ENCODE measurements around the gene RPL35A.

DNA sequence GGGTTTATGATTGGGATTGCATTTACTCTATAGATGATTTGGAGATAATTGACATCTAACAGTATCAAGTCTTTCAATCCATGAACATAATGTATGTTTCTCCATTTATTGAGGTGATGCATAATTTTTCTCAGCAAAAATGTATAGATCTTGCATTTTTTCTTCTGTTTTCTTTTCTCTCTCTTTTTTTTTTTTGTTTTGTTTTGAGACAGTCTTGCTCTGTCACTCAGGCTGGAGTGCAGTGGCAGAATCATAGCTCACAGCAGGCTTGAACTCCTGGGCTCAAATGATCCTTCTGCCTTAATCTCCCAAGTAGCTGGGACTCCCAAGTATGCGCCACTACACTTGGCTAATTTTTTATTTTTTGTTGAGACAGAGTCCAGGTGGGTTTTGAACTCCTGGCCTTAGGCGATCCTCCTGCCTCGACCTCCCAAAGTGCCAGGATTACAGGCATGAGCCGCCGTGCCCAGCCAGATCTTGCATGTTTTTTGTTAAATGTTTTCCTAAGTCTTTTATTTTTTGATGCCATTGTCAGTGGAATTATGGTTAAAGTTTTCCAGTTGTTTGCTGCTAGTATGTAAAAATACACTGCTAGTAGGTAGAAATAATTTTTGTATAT, 13.1 kb downstream of the RPL35A start:
- TF ChIP-seq, protein P1, sequence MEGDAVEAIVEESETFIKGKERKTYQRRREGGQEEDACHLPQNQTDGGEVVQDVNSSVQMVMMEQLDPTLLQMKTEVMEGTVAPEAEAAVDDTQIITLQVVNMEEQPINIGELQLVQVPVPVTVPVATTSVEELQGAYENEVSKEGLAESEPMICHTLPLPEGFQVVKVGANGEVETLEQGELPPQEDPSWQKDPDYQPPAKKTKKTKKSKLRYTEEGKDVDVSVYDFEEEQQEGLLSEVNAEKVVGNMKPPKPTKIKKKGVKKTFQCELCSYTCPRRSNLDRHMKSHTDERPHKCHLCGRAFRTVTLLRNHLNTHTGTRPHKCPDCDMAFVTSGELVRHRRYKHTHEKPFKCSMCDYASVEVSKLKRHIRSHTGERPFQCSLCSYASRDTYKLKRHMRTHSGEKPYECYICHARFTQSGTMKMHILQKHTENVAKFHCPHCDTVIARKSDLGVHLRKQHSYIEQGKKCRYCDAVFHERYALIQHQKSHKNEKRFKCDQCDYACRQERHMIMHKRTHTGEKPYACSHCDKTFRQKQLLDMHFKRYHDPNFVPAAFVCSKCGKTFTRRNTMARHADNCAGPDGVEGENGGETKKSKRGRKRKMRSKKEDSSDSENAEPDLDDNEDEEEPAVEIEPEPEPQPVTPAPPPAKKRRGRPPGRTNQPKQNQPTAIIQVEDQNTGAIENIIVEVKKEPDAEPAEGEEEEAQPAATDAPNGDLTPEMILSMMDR (IDR thresholded peaks at IDR 0.05): no peak
- TF ChIP-seq POLR2A (IDR thresholded peaks at IDR 0.05): no peak

Measured in heart left ventricle (tissue), 13 donors.